ENCODE data around the gene METTL24.

- TF ChIP-seq CTCF (IDR thresholded peaks at IDR 0.05) (no peak), POLR2A (IDR thresholded peaks at IDR 0.05) (no peak), POLR2AphosphoS5 (IDR thresholded peaks at IDR 0.05) (no peak)
These were observed 143.8 kb downstream of the METTL24 start for GRCh38 chr6:110214338-110214737.

Measured in prostate gland (tissue), 2 donors.